Measurements from ENCODE around the gene NDUFS6. TPM values are rescaled to one million over a fixed set of nuclear protein-coding genes. Genes with fewer than 3 reads are reported as not detected.

Gene NDUFS6
- total RNA-seq, 1 donor from 2014 or later = 128 TPM

- DNase-seq = no peak
- ATAC-seq = no peak
- intact Hi-C loops (cut with micrococcal nuclease) = no loop called here
Measured at GRCh38 chr5:1858436-1858835, 57.2 kb downstream of the NDUFS6 start.

- ATAC-seq (no peak), DNase-seq (no peak)
- intact Hi-C loops (cut with micrococcal nuclease) = no loop called here
Measured at GRCh38 chr5:1859099-1859498, 57.9 kb downstream of the NDUFS6 start.

- intact Hi-C loops (cut with micrococcal nuclease) = no loop called here
Measured at GRCh38 chr5:1860021-1860610, 58.9 kb downstream of the NDUFS6 start.

GRCh38 chr5:1860949-1861348, 59.7 kb downstream of the NDUFS6 start:
- intact Hi-C loops (cut with micrococcal nuclease) = no loop called here
- DNase-seq (peak; percentile 83), ATAC-seq (peak; percentile 95)

More at GRCh38 chr5:1860021-1860610, 58.9 kb downstream of the NDUFS6 start:
- DNase-seq = no peak
- no peak for ATAC-seq

GRCh38 chr5:1864896-1865440, 63.8 kb downstream of the NDUFS6 start:
- intact Hi-C loops (cut with micrococcal nuclease) = no loop called here
- DNase-seq = no peak
- ATAC-seq = no peak

- intact Hi-C loops (cut with micrococcal nuclease) = no loop called here
- no peak for DNase-seq
- no peak for ATAC-seq
Measured at GRCh38 chr5:1865486-1865885, 64.3 kb downstream of the NDUFS6 start.

Other genes starting within 250 kb of the NDUFS6 start
- 66.7 TPM for gene MRPL36, start 1.6 kb upstream of the NDUFS6 start, total RNA-seq
- 19.6 TPM for gene IRX4, start 81.5 kb downstream of the NDUFS6 start, total RNA-seq